Activated T-cell treated with anti-CD3 and anti-CD28 coated beads for 48 hours (primary cell): ENCODE results near the gene JUN.

ENCODE experiments used
- DNase-seq: peaks from one replicate; pipeline ENCODE4 v3.0.0-alpha.2; 2020; ENCODE audit warnings: low read depth

Gene JUN

DNA sequence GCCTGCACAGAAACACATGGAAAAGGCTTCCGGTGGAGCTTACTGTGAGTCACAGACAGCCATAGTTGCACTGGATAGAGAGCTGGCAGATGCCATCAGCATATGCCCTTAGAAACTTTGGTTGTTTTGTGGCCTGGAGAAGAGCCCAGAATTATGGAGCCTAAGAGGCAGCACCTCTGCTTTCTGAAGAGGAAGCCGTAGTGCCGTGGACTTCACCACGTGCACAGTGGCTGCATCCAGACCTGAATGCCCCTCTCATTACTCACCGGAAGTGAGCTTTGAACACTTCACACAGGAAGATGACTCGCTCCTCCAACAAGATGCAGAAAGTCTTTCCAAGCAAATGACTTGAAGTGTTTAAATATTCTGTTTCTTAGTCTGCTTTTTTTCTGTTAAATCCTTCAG, 28.4 kb downstream of the JUN start:
- peak; percentile 57 for DNase-seq

DNA sequence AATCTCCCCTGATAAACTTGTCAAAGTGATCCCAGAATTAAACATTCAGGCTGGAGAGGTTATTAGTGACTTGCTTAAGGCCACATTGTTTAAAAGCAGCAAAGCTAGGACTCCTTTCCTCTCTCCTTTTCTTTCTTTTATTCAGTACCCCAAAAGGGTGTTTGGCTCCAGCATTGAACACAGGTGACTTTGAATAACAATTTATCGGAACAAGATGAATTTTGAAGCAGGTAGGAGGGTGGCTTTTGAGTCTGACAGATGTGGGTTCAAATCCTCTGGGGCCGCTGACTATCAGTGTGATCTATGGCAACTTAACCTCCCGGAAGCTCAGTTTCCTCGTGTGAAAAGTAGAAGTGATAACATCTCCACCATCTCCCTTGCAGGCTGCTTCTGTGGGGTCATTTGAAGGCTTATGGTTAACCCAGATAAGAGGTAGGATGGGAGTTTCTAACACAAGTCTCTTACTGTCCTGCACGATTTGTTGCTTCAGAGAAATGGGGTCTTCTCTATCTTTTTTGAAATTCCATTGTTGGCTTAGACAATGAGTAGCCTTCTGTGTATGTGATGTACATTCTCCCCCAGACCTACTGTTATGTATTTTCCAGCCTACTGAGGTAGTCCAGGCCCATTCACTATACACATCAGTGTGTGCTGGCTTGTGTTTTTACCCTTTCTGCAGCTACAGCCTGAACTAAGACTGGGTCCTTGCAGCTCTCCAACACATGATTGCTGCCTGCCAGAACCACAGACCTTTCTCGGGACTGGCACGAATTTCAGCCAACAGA, 29.0 kb downstream of the JUN start:
- DNase-seq: no peak

DNA sequence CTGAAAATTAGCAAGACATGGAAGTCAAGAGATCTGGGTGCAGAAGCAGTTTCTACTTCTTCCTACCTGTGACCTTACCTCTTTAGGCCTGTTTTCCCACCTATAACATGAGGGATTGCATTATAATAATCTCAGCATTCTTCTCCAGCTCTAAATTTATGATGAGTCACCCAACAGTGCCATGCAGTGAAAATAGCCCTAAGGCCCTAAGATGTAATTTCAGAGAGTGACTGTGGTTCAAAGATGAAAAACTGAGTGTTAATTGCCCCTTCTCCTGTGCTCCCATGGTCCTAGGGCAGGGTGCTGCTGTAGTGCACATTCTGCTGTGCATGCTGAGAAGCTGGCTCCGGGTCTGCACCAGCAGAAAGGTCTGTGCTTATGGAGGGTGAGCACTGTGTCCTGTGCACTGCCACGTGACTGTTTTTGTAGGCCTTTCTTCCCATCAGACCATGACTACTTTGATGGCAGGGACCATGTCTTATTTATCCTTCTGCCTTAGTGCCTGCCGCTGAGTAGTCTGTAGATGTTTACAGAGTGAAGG, 29.7 kb downstream of the JUN start:
- no peak for DNase-seq

DNA sequence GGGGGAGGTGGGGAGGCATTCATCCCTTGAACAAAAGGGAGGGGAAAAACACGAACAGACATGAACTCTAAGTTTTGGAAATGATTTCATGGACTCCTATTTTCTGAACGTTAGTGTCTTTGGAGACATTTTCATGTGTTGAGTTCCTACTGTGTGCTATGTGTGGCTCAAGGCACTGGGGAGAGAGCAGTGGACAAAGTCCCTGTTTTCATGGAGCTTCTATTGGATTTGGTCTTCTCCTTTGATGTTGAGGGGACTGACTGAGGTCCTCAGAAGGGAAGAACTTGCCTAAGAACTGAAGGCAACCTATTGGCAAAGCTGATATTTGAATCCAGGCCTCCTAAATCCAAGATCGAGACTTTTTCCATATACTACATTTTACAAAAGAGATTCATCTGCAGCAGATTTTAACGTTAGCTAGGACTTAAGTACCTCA, 30.4 kb downstream of the JUN start:
- no peak for DNase-seq

DNA sequence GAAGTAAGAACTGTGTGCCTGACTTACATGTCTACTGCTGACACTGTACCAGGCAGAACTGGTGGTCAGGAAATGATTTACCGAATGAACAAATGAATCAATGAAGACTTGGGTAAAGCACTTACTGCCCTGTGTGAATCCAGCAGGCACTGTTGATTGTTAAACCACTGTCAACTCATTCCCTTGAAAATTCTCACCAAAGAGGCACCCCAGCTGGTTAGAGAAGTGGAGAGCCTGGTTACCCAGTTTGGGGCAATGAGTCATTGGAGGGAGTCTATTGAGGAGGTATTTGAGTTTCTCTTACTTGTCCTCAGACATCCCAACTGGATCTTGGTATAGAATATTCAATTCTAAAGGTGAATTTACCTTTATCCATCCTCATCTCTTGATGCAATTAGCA, 34.2 kb downstream of the JUN start:
- no peak for DNase-seq

DNA sequence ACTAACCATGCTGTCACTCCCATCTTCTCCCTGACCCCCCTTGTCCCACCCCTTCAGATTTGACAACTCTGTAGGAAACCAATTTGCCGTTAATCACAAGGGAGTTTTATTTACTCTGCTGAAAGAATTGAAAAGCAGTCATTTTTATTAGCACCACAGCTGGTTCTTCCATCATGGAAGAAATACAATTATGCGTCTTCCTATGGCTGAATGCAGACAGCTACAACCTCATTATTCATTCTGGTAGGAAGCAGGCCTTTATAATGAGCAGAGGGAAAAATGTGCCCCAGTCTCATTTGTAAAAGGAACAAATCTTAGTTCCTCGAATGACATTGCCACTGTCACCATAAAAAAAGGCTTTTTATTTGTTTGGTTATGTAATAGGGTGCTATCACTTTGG, 35.2 kb downstream of the JUN start:
- DNase-seq: no peak

DNA sequence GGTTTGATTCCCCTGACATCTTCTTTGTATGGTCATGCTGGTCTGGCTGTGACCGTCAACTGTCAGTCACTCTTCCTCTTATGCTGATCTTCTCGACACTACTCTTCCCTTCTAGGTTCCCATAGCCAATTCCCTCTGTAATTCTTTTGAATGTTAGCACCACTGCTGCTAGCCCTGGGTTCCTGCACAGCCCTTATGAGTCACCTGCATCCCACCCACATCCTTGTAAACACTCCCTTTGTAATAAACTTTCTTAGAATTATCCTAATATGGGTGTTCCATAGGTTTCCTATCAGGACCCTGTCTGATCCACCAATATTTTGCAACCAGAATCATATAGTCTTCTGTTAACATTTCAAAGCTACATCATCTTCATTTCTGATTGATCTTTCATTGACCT, 37.1 kb downstream of the JUN start:
- no peak for DNase-seq

DNA sequence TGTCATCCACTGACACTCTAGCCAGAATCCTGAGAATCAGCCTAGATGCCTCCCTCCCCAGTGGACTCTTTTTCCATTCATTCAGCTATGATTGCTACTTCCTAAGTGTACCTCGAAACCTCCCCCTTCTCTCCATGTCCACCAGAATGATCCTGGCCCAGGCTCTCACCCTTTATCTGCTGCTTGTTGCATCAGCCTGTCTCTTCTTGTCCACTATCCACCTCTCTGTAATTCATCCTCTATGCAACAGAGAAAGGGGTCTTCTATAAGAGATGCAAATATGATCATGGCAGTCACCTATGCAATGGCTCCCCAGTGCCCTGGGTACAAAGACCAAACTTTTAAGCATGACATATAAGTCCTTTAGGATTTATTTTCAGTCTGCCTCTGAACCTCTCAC, 37.7 kb downstream of the JUN start:
- no peak for DNase-seq

DNA sequence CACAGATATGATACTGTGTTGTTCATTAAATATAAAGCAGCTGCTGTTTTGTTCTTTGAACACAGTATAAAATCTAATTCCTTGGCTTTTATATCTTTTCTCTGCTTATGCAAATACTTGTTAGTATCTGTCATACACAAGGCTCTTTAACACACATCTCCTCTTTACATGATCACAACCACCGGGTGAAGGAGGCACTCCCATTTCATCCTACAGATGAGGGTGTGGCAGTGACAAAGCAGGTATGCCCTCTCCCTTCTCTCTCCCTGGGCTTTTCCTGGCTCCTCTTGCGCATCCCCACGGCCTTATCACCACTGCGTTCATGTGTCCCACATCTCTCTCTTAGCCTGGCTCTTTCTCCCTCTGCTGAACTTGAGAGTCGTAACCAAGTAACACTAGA, 38.2 kb downstream of the JUN start:
- no peak for DNase-seq

DNA sequence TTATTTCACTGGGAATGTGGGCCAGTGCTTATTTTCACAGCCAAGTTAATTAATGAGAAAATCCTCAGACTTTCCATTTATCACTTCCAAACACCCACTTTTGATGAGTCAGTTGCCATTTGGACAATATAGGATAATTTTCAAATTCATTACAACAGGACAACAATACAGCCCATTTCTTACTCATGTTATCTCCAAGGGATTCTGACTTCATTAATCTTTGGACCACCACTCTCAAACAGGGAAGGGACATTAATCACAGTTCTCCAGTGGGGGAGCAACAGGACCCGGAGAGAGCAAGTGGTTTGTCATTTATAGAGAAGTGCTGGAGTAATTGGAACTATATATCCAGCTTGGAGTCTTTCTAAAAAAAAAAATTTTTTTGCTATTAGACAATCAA, 38.7 kb downstream of the JUN start:
- no peak for DNase-seq

DNA sequence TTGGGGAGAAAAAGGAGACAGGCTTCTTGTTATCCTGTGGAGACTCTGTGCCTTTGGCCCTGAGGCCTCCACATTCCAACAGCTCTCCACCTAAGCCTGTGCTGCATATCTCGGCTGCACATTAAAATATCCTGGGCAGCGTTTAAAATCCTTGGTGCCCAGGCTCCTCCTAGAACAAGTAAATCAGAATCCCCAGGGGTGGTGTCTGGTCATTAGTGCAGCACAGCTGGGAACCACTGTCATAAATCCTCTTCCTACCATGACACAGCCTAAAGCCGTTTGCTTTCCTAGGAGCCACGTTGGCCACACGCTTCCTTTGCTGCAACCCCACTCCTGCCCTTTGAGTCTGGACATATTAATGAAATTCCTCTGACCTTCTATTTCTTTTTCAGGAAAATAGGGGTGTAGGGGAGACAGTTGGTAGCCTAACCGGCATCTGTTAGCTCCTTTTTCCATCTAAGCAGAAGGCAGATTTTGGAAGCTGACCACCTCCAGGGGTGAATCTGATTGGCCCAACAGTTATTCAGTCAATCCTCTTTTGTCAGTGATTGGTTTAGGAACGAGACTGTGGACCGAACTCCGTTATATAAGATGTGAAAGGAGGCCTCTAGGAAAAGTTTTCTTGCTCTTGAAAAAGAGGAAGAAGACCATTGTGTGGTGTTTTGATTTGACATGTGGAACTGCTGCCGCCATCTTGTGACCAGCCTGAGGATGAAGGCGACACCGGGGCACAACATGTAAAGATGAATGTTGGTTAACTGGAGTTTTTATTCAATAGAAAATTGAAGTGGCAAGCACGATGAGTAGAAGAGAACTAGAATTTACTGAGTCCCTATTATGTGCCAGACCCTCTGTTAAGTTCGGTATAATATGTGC, 41.9 kb downstream of the JUN start:
- no peak for DNase-seq

DNA sequence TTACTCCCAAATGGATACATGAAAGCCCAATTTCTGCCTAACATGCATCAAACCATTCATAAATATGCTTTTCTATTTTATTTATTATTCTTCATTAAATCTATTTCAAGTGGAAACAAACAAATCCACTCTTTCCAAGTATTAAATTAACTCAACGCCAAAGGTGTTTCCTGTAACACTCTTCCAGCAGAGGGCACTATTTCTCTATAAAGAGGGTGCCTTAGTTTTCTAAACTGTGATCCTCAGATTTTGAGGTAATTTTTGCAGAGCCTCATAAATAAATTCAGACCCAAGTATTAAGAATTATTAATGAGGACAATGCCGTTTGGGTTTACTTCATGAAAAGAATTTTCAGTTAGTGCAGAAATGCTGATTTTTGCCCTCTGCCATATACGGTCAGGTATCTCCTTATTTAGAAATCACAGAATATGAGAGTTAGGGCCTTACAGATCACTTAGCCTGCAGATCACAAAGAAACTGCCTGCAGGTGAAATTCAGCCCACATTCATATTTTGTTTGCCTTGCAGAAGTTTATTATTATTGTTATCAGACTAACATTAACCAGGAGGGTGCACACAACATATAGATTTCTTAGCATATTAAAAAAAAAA, 43.9 kb downstream of the JUN start:
- DNase-seq: no peak

DNA sequence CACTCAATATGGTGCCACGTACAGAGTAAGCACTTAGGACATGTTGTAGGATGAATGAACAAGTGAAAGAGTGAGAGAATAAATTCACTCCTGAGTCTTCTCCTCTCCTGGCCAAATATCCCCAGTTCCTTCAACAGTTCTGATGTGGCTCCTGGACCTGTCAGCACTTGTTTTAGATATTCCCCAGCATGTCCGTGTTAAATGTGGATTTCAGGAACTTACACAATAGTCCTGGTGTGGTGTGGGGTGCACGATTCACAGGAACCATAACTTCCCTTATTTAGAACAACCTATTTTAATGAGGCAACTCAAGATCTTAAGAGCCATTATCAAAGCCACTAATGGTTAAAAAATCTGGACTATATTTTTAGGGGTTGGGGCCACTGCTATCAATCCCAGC, 45.0 kb downstream of the JUN start:
- DNase-seq: no peak

DNA sequence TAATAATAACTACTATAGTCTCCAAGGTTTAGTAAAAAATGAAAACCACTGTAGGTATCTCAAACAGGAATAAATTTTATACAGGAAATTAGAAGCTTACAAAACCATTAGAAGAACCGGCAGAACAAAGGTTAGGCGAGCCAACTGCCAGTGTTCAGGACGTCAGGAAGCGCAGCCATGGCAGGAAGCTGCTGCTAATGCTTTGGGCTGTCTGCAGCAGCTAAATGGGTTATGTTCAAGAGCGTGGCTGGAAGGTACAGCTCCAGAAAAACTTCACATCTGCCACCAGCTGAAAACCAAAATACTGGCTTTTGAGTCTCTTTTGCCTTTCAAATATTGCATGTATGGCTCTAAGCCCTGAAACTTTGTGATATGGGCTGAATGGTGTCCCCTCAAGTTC, 48.3 kb downstream of the JUN start:
- no peak for DNase-seq

DNA sequence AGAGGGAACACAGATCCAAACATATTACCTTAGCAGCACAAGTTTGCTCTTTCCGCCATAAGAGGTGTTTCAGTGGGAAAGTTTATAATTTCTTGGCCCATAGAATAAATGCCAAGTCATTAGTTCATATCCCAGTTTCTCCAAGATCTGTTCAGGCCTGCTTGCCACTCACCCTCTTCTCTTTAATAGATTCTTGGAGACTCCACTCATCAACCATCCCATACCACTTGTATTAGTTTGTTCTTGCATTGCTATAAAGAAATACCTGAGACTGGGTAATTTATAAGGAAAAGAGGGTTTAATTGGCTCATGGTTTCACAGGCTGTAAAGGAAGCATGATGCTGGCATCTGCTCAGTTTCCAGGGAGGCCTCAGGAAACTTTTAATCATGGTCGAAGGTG, 49.2 kb downstream of the JUN start:
- DNase-seq: no peak

DNA sequence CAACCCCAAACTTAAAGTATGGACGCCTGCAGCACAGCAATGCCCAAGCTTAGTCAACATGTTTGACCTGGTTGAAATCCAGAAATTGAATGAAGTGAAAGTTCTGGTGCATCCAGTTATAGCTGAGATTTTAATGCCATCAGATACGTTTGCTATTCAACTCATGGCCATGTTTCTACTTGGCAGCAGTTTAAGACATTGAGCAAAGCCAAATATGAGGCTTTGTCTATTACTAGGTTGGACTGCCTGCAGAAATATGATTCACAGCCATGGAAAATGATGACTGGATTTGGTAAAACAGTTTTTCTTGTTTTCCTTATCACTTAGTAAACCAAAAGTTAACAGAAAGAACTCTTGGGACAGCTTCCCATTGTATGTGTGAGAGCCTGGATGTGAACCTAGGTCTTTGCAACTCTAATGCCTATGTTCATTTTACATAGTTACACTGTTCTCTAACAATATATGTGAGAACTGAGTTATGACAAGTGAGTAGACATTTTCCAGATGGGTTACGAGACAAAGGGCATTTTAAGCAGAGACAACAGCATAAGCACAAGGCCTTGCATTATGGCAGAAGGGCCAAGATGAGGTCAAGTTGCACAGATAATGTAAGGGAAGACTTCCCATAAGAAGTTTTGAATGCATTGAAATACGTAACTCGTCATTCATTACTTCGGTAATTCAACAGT, 51.6 kb downstream of the JUN start:
- DNase-seq: no peak
